H1 (cell line): Measurements from ENCODE around the gene SNRNP70. TPM values are rescaled to one million over a fixed set of nuclear protein-coding genes. Genes with fewer than 3 reads are reported as not detected.

Experiments used
- ASH2L ChIP-seq: fragments of 200-600, 300-600 bp; sonication (generic); IDR thresholded peaks from one replicate; pipeline ENCODE4 v1.7.1; 2017; ENCODE audit warnings: low read length
- ATF3 ChIP-seq: IDR thresholded peaks from 2 replicates; pipeline ENCODE4 v1.6.1; 2011; ENCODE audit warnings: low read depth, mild to moderate bottlenecking, low read length; ENCODE audit not compliant: insufficient read depth
- BACH1 ChIP-seq: IDR thresholded peaks from 2 replicates; pipeline ENCODE4 v1.6.1; 2012; ENCODE audit warnings: low read length, improper control_type of control experiment
- EP300 ChIP-seq, 2 experiments: IDR thresholded peaks; 1 replicate in 1 of 2; 2 replicates in 1 of 2; pipeline ENCODE4 v1.6.1; 2011 to 2012; ENCODE audit warnings: low read depth in 2 of 2, low read length in 2 of 2, mild to moderate bottlenecking in 2 of 2, borderline replicate concordance in 1 of 2, inconsistent platforms in 1 of 2, moderate library complexity in 1 of 2
- NRF1 ChIP-seq: IDR thresholded peaks from 2 replicates; pipeline ENCODE4 v1.6.1; 2011; ENCODE audit warnings: mild to moderate bottlenecking, low read depth, low read length, improper control_type of control experiment
- polyA plus RNA-seq, 7 experiments: library from polyadenylated mRNA; depleted of rRNA in 3 of 7; stranded (reverse) in 5 of 7; unstranded in 2 of 7; fragments of >200 nt in 5 of 7; fragments of 200-250 nt in 2 of 7; gene quantifications; 1 replicate in 5 of 7; 2 replicates in 1 of 7; 4 replicates in 1 of 7; pipeline versions ENCODE4 v1.2.1 to v1.2.3, GENCODE V29; 2011 to 2013; ENCODE audit warnings: missing spikeins in 2 of 7, mixed read lengths in 2 of 7
- total RNA-seq: library from RNA; stranded (reverse); fragmentation: NEBNext Ultra II Directional; extraction: Animal tissue kit (Norgen Biotek cat#: 25700); gene quantifications from 2 replicates; pipeline ENCODE4 v1.2.1, GENCODE V29; 2021
- TF ChIP-seq, protein P1 (sequence below): IDR thresholded peaks from 2 replicates; pipeline ENCODE4 v1.6.1; 2012; ENCODE audit warnings: low read length, inconsistent platforms
- TF ChIP-seq, protein P2 (sequence below): fragments of 300-600 bp; sonication (generic); IDR thresholded peaks from 2 replicates; pipeline ENCODE4 v1.7.1; 2012; ENCODE audit warnings: low read length, moderate library complexity, mild to moderate bottlenecking, inconsistent platforms; ENCODE audit not compliant: insufficient replicate concordance

SNRNP70 gene
- total and polyA plus RNA-seq, 2 of the 8 experiments (the other 6 are each of a cell fraction or from before 2014, with no cell fraction given): 231 to 235 TPM

DNA sequence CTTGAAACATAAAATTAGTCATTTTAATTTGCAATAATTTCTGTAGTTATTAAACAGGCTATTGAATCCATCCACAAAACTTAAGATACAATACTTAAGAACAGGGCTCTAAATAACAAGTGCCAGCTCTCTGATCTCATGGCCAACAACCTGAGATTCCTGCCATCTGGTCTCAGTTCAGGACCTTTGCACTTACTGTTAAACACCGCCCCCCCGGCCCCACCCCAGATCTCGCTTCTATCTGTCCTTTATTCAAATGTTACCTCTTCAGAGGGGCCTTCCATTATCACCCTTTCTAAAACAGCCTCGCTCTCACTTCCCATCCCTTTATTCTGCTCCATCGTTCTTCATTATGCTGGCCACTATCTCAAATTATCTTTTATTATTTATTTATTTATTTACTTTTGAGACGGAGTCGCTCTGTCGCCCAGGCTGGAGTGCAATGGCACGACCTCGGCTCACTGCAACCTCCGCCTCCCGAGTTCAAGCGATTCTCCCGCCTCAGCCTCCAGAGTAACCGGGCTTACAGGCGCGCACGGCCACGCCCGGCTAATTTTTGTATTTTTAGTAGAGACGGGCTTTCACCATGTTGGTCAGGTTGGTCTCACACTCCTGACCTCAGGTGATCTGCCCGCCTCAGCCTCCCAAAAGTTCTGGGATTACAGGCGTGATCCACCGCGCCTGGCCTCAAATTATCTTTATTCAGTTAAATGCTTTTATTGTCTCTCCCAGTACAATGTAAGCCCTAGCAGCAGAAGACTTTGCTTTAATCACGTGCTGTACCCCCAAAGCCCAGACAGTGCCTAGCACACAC lies 838 bp upstream of the SNRNP70 start (continued):
- TF ChIP-seq ASH2L: no peak
- no peak for TF ChIP-seq EP300 (IDR thresholded peaks at IDR 0.05; ENCODE audit: borderline replicate concordance in 1 of 2, low read depth in 2 of 2, low read length in 2 of 2)
- TF ChIP-seq NRF1: no peak
- TF ChIP-seq, protein P1, sequence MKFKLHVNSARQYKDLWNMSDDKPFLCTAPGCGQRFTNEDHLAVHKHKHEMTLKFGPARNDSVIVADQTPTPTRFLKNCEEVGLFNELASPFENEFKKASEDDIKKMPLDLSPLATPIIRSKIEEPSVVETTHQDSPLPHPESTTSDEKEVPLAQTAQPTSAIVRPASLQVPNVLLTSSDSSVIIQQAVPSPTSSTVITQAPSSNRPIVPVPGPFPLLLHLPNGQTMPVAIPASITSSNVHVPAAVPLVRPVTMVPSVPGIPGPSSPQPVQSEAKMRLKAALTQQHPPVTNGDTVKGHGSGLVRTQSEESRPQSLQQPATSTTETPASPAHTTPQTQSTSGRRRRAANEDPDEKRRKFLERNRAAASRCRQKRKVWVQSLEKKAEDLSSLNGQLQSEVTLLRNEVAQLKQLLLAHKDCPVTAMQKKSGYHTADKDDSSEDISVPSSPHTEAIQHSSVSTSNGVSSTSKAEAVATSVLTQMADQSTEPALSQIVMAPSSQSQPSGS: no peak
- TF ChIP-seq ATF3: no peak
- no peak for TF ChIP-seq BACH1
- TF ChIP-seq, protein P2, sequence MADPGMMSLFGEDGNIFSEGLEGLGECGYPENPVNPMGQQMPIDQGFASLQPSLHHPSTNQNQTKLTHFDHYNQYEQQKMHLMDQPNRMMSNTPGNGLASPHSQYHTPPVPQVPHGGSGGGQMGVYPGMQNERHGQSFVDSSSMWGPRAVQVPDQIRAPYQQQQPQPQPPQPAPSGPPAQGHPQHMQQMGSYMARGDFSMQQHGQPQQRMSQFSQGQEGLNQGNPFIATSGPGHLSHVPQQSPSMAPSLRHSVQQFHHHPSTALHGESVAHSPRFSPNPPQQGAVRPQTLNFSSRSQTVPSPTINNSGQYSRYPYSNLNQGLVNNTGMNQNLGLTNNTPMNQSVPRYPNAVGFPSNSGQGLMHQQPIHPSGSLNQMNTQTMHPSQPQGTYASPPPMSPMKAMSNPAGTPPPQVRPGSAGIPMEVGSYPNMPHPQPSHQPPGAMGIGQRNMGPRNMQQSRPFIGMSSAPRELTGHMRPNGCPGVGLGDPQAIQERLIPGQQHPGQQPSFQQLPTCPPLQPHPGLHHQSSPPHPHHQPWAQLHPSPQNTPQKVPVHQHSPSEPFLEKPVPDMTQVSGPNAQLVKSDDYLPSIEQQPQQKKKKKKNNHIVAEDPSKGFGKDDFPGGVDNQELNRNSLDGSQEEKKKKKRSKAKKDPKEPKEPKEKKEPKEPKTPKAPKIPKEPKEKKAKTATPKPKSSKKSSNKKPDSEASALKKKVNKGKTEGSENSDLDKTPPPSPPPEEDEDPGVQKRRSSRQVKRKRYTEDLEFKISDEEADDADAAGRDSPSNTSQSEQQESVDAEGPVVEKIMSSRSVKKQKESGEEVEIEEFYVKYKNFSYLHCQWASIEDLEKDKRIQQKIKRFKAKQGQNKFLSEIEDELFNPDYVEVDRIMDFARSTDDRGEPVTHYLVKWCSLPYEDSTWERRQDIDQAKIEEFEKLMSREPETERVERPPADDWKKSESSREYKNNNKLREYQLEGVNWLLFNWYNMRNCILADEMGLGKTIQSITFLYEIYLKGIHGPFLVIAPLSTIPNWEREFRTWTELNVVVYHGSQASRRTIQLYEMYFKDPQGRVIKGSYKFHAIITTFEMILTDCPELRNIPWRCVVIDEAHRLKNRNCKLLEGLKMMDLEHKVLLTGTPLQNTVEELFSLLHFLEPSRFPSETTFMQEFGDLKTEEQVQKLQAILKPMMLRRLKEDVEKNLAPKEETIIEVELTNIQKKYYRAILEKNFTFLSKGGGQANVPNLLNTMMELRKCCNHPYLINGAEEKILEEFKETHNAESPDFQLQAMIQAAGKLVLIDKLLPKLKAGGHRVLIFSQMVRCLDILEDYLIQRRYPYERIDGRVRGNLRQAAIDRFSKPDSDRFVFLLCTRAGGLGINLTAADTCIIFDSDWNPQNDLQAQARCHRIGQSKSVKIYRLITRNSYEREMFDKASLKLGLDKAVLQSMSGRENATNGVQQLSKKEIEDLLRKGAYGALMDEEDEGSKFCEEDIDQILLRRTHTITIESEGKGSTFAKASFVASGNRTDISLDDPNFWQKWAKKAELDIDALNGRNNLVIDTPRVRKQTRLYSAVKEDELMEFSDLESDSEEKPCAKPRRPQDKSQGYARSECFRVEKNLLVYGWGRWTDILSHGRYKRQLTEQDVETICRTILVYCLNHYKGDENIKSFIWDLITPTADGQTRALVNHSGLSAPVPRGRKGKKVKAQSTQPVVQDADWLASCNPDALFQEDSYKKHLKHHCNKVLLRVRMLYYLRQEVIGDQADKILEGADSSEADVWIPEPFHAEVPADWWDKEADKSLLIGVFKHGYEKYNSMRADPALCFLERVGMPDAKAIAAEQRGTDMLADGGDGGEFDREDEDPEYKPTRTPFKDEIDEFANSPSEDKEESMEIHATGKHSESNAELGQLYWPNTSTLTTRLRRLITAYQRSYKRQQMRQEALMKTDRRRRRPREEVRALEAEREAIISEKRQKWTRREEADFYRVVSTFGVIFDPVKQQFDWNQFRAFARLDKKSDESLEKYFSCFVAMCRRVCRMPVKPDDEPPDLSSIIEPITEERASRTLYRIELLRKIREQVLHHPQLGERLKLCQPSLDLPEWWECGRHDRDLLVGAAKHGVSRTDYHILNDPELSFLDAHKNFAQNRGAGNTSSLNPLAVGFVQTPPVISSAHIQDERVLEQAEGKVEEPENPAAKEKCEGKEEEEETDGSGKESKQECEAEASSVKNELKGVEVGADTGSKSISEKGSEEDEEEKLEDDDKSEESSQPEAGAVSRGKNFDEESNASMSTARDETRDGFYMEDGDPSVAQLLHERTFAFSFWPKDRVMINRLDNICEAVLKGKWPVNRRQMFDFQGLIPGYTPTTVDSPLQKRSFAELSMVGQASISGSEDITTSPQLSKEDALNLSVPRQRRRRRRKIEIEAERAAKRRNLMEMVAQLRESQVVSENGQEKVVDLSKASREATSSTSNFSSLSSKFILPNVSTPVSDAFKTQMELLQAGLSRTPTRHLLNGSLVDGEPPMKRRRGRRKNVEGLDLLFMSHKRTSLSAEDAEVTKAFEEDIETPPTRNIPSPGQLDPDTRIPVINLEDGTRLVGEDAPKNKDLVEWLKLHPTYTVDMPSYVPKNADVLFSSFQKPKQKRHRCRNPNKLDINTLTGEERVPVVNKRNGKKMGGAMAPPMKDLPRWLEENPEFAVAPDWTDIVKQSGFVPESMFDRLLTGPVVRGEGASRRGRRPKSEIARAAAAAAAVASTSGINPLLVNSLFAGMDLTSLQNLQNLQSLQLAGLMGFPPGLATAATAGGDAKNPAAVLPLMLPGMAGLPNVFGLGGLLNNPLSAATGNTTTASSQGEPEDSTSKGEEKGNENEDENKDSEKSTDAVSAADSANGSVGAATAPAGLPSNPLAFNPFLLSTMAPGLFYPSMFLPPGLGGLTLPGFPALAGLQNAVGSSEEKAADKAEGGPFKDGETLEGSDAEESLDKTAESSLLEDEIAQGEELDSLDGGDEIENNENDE: no peak
